GM12801 (cell line): Measurements from ENCODE around the gene MZF1.

ENCODE experiments used
- TF ChIP-seq, protein P1 (sequence below): IDR thresholded peaks from one replicate; pipeline ENCODE4 v1.5.1; 2011; ENCODE audit warnings: control low read depth; ENCODE audit not compliant: insufficient read length; ENCODE audit errors: extremely low read depth

Gene MZF1

GRCh38 chr19:58579473-58580142 lies 6.5 kb upstream of the MZF1 start:
- TF ChIP-seq, protein P1, sequence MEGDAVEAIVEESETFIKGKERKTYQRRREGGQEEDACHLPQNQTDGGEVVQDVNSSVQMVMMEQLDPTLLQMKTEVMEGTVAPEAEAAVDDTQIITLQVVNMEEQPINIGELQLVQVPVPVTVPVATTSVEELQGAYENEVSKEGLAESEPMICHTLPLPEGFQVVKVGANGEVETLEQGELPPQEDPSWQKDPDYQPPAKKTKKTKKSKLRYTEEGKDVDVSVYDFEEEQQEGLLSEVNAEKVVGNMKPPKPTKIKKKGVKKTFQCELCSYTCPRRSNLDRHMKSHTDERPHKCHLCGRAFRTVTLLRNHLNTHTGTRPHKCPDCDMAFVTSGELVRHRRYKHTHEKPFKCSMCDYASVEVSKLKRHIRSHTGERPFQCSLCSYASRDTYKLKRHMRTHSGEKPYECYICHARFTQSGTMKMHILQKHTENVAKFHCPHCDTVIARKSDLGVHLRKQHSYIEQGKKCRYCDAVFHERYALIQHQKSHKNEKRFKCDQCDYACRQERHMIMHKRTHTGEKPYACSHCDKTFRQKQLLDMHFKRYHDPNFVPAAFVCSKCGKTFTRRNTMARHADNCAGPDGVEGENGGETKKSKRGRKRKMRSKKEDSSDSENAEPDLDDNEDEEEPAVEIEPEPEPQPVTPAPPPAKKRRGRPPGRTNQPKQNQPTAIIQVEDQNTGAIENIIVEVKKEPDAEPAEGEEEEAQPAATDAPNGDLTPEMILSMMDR: no peak

GRCh38 chr19:58578012-58578925 lies 5.1 kb upstream of the MZF1 start:
- TF ChIP-seq, protein P1: no peak

- TF ChIP-seq, protein P1: no peak
Measured at GRCh38 chr19:58575183-58576041, 2.3 kb upstream of the MZF1 start.

DNA sequence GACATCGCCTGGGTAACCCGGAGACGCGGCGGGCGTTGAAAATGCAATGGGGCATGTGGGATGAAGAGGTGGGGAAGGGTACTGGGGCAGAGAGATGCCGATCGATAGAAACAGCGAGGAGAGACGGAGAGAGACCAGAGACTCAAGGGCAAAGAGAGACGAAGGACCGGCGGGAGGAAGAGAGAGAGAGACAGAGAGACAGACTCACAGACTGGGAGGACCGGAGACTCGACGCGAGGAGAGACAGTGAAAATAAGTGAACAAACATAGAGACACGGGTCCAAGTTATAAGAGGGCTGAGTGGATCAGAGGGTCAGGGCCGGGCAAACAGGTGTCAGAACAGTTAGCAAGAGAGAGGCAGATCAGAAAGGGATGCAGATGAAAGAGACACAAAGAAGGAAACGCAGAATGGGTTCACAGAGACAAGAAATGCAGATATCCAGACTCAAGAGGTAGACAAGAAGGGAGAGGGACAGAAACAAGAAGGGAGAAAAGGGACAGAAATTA lies 576 bp upstream of the MZF1 start:
- TF ChIP-seq, protein P1: no peak

DNA sequence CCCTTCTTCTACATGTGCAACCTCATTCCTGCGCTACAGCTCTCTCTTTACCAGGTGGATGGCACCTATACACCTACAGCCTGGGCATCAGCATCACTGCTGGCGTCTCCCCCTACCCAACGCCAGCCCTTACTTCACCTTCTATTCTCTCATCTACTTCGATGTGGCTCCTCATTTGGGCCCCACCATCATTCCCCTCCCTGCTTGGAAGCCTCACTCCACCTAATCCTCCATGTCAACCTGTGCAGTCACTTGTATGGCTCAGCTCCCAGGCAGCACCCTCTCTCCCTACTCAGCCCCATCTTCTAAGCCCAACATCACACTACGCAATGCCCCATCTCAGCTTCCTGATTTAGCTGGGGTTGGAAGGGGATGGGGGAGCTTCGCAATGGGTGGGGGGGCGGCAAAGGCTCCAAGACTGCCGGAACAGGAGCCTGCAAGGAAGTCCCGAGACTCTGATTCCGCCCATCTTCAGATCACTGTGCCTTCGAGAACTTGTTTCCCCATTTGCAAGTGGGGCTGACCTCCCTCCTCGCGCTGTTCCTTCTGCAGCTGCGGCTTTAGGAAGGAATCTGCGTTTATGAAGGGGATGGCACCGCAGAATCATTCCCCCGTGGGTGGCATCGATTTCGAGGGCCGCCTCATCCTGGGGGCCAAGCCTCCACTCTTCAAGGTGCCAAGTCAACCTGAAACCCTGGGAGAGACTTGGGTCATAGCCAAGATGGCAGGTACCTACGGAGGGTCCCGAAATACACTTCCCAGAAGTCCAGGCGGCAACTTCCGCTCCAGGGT lies 913 bp downstream of the MZF1 start:
- TF ChIP-seq, protein P1: no peak

GRCh38 chr19:58571575-58571947 lies 1.6 kb downstream of the MZF1 start:
- TF ChIP-seq, protein P1: no peak
